NCI-H128 (cell line): Measurements from ENCODE around the gene ACSL6.
"Not testable (repeated sequence)": the region's sequence is repeated elsewhere in the genome, so short reads cannot be mapped to it uniquely, and the experiment has no call there.

Experiments
- DNase-seq: peaks from one replicate; lab custom pipeline; 2025; ENCODE audit not compliant: unreplicated experiment; lab: John Stamatoyannopoulos, UW

ACSL6 gene

GRCh38 chr5:131947445-131947844 is 64.0 kb downstream of the ACSL6 start:
- no peak for DNase-seq

GRCh38 chr5:131945551-131946168 is 65.8 kb downstream of the ACSL6 start, which contains the start of gene MEIKIN:
Gene MEIKIN, minus strand, starts transcription at chr5:131945663. Its CDS starts 158 bp downstream, at chr5:131945505.
- DNase-seq = no peak

GRCh38 chr5:131944702-131945550 is 66.5 kb downstream of the ACSL6 start:
- DNase-seq = no peak

- DNase-seq = no peak
Measured at GRCh38 chr5:131943916-131944315, 67.5 kb downstream of the ACSL6 start.

GRCh38 chr5:131942016-131942415 is 69.4 kb downstream of the ACSL6 start:
- DNase-seq = no peak

GRCh38 chr5:131939690-131940345 is 71.6 kb downstream of the ACSL6 start:
- DNase-seq = no peak

- no peak for DNase-seq
Measured at GRCh38 chr5:131932235-131932634, 79.2 kb downstream of the ACSL6 start.

GRCh38 chr5:131928957-131929356 is 82.5 kb downstream of the ACSL6 start:
- DNase-seq = no peak

GRCh38 chr5:131926168-131926567 is 85.3 kb downstream of the ACSL6 start:
- no peak for DNase-seq

- DNase-seq = no peak
Measured at GRCh38 chr5:131916481-131916880, 95.0 kb downstream of the ACSL6 start.

GRCh38 chr5:131914472-131914871 is 97.0 kb downstream of the ACSL6 start:
- no peak for DNase-seq

GRCh38 chr5:131913603-131914002 is 97.9 kb downstream of the ACSL6 start:
- DNase-seq = no peak

GRCh38 chr5:131906668-131907067 is 104.8 kb downstream of the ACSL6 start:
- no peak for DNase-seq

- DNase-seq = not testable (repeated sequence)
Measured at GRCh38 chr5:131902266-131902665, 109.2 kb downstream of the ACSL6 start.
